ENCODE measurements around the gene ABL2. TPM values are rescaled to one million over a fixed set of nuclear protein-coding genes. Genes with fewer than 3 reads are reported as not detected.
A peak's percentile ranks its signal among the peaks of the same experiment; 100 is the strongest.

ABL2 gene
- total and polyA plus RNA-seq, 7 donors: 1.2 to 32.6 (median 10.3) TPM

DNA sequence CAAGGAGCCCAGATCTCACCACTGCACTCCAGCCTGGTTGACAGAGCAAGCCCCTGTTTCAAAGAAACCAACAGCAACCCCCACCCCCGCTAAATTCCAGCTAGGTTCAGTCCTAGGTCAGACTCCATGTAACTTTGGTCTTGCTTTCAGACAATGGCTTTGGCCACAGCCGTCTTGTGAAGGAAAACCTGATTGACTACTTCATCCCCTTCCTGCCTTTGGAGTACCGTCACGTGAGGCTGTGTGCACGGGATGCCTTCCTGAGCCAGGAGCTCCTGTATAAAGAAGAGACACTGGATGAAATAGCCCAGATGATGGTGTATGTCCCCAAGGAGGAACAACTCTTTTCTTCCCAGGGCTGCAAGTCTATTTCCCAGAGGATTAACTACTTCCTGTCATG is 134.7 kb downstream of the ABL2 start:
- intact Hi-C loops (cut with DNase I): no loop called here
- WGBS, 2 donors: 81 to 85% methylated on average over 5 of the region's 5 CpGs
- H3K27me3 ChIP-seq: no peaks in the 10 kb centered on the region
- H3K36me3 ChIP-seq: peaks cover 17 to 75% (median 21%) of the 10 kb centered on the region in 4 donors
- H3K27ac ChIP-seq: peak overlapping the region in 1 of 4 donors; percentile 28
- no peak overlapping the region for H3K4me3 ChIP-seq
- TF ChIP-seq POLR2A (IDR thresholded peaks at IDR 0.05): no peak
- no peak for TF ChIP-seq POLR2AphosphoS5 (IDR thresholded peaks at IDR 0.05)
- peaks cover 0 to 27% (median 12%) of the 10 kb centered on the region in 4 donors for H3K4me1 ChIP-seq
- DNase-seq: no peak
- no peaks in the 10 kb centered on the region for H3K9me3 ChIP-seq

GRCh38 chr1:179092896-179093461 is 136.5 kb downstream of the ABL2 start:
- Histone ChIP-seq H3K4me1 (peaks cover 0 to 18% (median 13%) of the 10 kb centered on the region in 4 donors), H3K27ac (no peak overlapping the region), H3K4me3 (no peak overlapping the region), H3K36me3 (peaks cover 17 to 89% (median 23%) of the 10 kb centered on the region in 4 donors), H3K9me3 (no peaks in the 10 kb centered on the region), H3K27me3 (no peaks in the 10 kb centered on the region)
- DNase-seq: peak; percentile 44
- intact Hi-C loops (cut with DNase I): no loop called here
- WGBS, 2 donors: 87 to 90% methylated on average over 9 of the region's 9 CpGs
- TF ChIP-seq POLR2AphosphoS5 (IDR thresholded peaks at IDR 0.05): no peak
- TF ChIP-seq, protein P1, sequence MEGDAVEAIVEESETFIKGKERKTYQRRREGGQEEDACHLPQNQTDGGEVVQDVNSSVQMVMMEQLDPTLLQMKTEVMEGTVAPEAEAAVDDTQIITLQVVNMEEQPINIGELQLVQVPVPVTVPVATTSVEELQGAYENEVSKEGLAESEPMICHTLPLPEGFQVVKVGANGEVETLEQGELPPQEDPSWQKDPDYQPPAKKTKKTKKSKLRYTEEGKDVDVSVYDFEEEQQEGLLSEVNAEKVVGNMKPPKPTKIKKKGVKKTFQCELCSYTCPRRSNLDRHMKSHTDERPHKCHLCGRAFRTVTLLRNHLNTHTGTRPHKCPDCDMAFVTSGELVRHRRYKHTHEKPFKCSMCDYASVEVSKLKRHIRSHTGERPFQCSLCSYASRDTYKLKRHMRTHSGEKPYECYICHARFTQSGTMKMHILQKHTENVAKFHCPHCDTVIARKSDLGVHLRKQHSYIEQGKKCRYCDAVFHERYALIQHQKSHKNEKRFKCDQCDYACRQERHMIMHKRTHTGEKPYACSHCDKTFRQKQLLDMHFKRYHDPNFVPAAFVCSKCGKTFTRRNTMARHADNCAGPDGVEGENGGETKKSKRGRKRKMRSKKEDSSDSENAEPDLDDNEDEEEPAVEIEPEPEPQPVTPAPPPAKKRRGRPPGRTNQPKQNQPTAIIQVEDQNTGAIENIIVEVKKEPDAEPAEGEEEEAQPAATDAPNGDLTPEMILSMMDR (IDR thresholded peaks at IDR 0.05): no peak
- no peak for TF ChIP-seq POLR2A (IDR thresholded peaks at IDR 0.05)
- no peak for TF ChIP-seq EP300 (IDR thresholded peaks at IDR 0.05)

DNA sequence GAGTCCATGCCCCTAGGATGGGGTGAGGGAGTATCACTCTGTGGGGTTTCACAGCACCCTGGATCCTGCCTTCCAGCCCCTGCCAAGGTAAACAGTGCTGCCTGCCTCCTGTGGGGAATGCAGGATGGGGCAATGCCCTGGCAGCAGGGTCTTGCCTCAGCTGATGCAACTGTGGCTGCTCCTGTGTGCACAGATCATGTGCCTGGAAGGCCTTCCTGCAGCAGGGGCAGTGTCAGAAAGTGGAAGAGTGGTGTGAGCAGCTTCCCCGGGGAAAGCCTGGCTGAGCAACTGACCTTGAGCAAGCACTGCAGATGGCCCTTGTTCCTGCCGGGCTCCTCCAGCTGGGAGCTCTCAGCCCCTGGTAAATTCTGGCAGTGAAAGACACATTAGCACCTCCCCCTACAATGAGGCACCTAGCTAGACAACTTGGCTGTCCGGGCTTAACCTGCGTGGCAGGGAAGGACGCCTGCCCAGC is 137.7 kb downstream of the ABL2 start:
- no peaks in the 10 kb centered on the region for H3K9me3 ChIP-seq
- 74% methylated on average over 5 of the region's 5 CpGs for whole genome bisulfite sequencing, 2 donors
- DNase-seq: peak; percentile 88
- intact Hi-C loops (cut with DNase I): no loop called here
- TF ChIP-seq POLR2A (IDR thresholded peaks at IDR 0.05) (no peak), POLR2AphosphoS5 (IDR thresholded peaks at IDR 0.05) (peak in 2 of 4 donors; percentile 10 to 16)
- H3K4me3 ChIP-seq: no peak overlapping the region
- H3K27ac ChIP-seq: peak overlapping the region; percentile 27 to 56 (median 41)
- H3K4me1 ChIP-seq: peaks cover 0 to 18% (median 13%) of the 10 kb centered on the region in 4 donors
- peaks cover 17 to 87% (median 23%) of the 10 kb centered on the region in 4 donors for H3K36me3 ChIP-seq
- no peaks in the 10 kb centered on the region for H3K27me3 ChIP-seq

- H3K27me3 ChIP-seq: no peaks in the 10 kb centered on the region
- H3K4me3 ChIP-seq: no peak overlapping the region
- H3K27ac ChIP-seq: peak overlapping the region; percentile 27 to 56 (median 41)
- DNase-seq: no peak
- WGBS, 2 donors: 86 to 93% methylated on average over 4 of the region's 4 CpGs
- H3K9me3 ChIP-seq: no peaks in the 10 kb centered on the region
- peaks cover 0 to 18% (median 13%) of the 10 kb centered on the region in 4 donors for H3K4me1 ChIP-seq
- intact Hi-C loops (cut with DNase I): no loop called here
- TF ChIP-seq EP300 (IDR thresholded peaks at IDR 0.05) (no peak), POLR2A (IDR thresholded peaks at IDR 0.05) (no peak), POLR2AphosphoS5 (IDR thresholded peaks at IDR 0.05) (no peak)
- TF ChIP-seq, protein P1 (IDR thresholded peaks at IDR 0.05): no peak
- H3K36me3 ChIP-seq: peaks cover 19 to 82% (median 24%) of the 10 kb centered on the region in 4 donors
Measured at GRCh38 chr1:179090923-179091322, 138.6 kb downstream of the ABL2 start.

- intact Hi-C loops (cut with DNase I): no loop called here
- TF ChIP-seq POLR2A (IDR thresholded peaks at IDR 0.05): no peak
- TF ChIP-seq POLR2AphosphoS5 (IDR thresholded peaks at IDR 0.05): no peak
- TF ChIP-seq, protein P1 (IDR thresholded peaks at IDR 0.05): peak in 1 of 4 experiments; percentile 17
- TF ChIP-seq EP300 (IDR thresholded peaks at IDR 0.05): no peak
- peaks cover 0 to 18% (median 13%) of the 10 kb centered on the region in 4 donors for H3K4me1 ChIP-seq
- 88% methylated on average over 8 of the region's 8 CpGs for WGBS, 2 donors
- peaks cover 15 to 82% (median 25%) of the 10 kb centered on the region in 4 donors for H3K36me3 ChIP-seq
- no peak overlapping the region for H3K4me3 ChIP-seq
- peak overlapping the region in 3 of 4 donors; percentile 4 to 56 (median 41) for H3K27ac ChIP-seq
- no peaks in the 10 kb centered on the region for H3K9me3 ChIP-seq
- no peaks in the 10 kb centered on the region for H3K27me3 ChIP-seq
- no peak for DNase-seq
Measured at GRCh38 chr1:179090522-179090921, 139.0 kb downstream of the ABL2 start.
